ENCODE results near the gene ARNT2. TPM values are rescaled to one million over a fixed set of nuclear protein-coding genes. Genes with fewer than 3 reads are reported as not detected.
A peak's percentile ranks its signal among the peaks of the same experiment; 100 is the strongest.

The ARNT2 gene
- total and polyA plus RNA-seq, 4 donors: 2.0 to 12.2 (median 5.5) TPM

- DNase-seq (peak; percentile 84 to 94 (median 91)), ATAC-seq (ENCODE audit: insufficient read depth, low FRiP score) (no peak)
- WGBS, 2 donors: 64 to 76% methylated on average over 4 of the region's 4 CpGs
- Histone ChIP-seq H3K27me3 (ENCODE audit: control insufficient read depth in 3 of 3, insufficient read depth in 3 of 3, low read length in 2 of 3) (no peaks in the 10 kb centered on the region), H3K4me1 (ENCODE audit: control insufficient read depth in 5 of 5, insufficient read depth in 5 of 5, low read length in 5 of 5) (peaks cover 0 to 61% (median 20%) of the 10 kb centered on the region in 5 donors), H3K9me3 (ENCODE audit: control insufficient read depth in 4 of 4, insufficient read depth in 3 of 4, low read length in 3 of 4) (no peaks in the 10 kb centered on the region), H3K9ac (ENCODE audit: insufficient read depth in 1 of 2, low read length in 2 of 2) (no peak overlapping the region), H3K4me3 (no peak overlapping the region), H3K27ac (ENCODE audit: low read depth in 1 of 2, low read length in 1 of 2) (no peak overlapping the region), H3K36me3 (ENCODE audit: control insufficient read depth in 4 of 4, insufficient read depth in 4 of 4, low read length in 4 of 4) (no peaks in the 10 kb centered on the region)
- no peak for TF ChIP-seq CTCF (IDR thresholded peaks at IDR 0.05; ENCODE audit: control extremely low read depth, extremely low read depth)
Observed at GRCh38 chr15:80609091-80609490, 204.9 kb downstream of the ARNT2 start.

DNA sequence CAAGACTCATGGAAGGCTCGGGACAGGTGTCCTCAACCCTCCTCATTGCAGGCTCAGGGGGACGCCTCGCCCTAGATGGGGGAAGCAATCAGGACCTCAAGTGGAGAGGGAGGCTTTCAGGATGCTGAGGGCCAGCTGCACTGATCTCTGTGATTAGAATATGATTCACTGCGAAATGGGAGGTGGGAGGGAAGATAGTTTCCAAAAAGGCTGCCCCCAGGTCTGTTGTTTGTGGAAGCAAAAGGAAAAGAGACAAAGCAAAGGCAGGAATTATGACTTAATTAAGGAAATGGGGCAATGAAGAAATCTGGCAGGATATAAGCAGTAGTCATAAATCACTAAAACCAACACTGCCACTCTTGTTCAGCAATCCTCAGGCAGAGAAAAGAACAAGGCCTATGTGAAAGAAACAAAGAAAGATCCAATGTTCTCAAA, 205.3 kb downstream of the ARNT2 start:
- H3K9ac ChIP-seq (ENCODE audit: insufficient read depth in 1 of 2, low read length in 2 of 2): no peak overlapping the region
- H3K27ac ChIP-seq (ENCODE audit: low read depth in 1 of 2, low read length in 1 of 2): no peak overlapping the region
- peaks cover 0 to 56% (median 16%) of the 10 kb centered on the region in 5 donors for H3K4me1 ChIP-seq (ENCODE audit: control insufficient read depth in 5 of 5, insufficient read depth in 5 of 5, low read length in 5 of 5)
- DNase-seq: peak in 2 of 3 donors; percentile 70 to 72
- H3K27me3 ChIP-seq (ENCODE audit: control insufficient read depth in 3 of 3, insufficient read depth in 3 of 3, low read length in 2 of 3): no peaks in the 10 kb centered on the region
- no peak for TF ChIP-seq CTCF (IDR thresholded peaks at IDR 0.05; ENCODE audit: control extremely low read depth, extremely low read depth)
- H3K9me3 ChIP-seq (ENCODE audit: control insufficient read depth in 4 of 4, insufficient read depth in 3 of 4, low read length in 3 of 4): no peaks in the 10 kb centered on the region
- WGBS, 2 donors: 26 to 33% methylated on average over 4 of the region's 4 CpGs
- peak; percentile 41 for ATAC-seq (ENCODE audit: insufficient read depth, low FRiP score)
- no peaks in the 10 kb centered on the region for H3K36me3 ChIP-seq (ENCODE audit: control insufficient read depth in 4 of 4, insufficient read depth in 4 of 4, low read length in 4 of 4)
- no peak overlapping the region for H3K4me3 ChIP-seq

DNA sequence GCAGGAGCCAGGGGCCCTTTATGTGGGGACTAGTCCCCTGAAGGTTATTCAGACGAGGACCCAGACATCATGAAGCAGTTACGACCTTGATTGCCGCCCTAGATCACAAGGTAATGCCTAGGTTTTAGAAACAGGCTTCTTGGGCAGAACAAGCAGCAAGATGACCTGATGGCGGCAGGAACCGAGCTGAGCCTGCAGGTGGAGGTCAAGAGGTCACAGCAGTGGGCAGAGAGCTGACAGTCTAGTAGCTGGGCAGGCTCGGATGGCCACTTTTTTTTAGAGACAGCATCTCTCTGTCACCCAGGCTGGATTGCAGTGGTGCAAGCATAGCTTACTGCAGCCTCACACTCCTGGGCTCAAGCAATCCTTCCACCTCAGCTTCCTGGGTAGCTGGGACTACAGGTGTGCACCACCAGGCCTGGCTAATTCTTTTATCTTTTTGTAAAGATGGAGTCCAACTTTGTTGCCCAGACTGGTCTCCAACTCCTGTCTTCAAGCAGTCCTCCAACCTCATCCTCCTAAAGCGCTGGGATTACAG, 207.4 kb downstream of the ARNT2 start:
- ATAC-seq (ENCODE audit: insufficient read depth, low FRiP score): no peak
- Histone ChIP-seq H3K4me1 (ENCODE audit: control insufficient read depth in 5 of 5, insufficient read depth in 5 of 5, low read length in 5 of 5) (peaks cover 0 to 55% (median 25%) of the 10 kb centered on the region in 5 donors), H3K27me3 (ENCODE audit: control insufficient read depth in 3 of 3, insufficient read depth in 3 of 3, low read length in 2 of 3) (no peaks in the 10 kb centered on the region), H3K9ac (ENCODE audit: insufficient read depth in 1 of 2, low read length in 2 of 2) (no peak overlapping the region), H3K9me3 (ENCODE audit: control insufficient read depth in 4 of 4, insufficient read depth in 3 of 4, low read length in 3 of 4) (no peaks in the 10 kb centered on the region), H3K36me3 (ENCODE audit: control insufficient read depth in 4 of 4, insufficient read depth in 4 of 4, low read length in 4 of 4) (no peaks in the 10 kb centered on the region), H3K27ac (ENCODE audit: low read depth in 1 of 2, low read length in 1 of 2) (no peak overlapping the region), H3K4me3 (no peak overlapping the region)
- 87 to 92% methylated on average over 7 of the region's 7 CpGs for WGBS, 2 donors
- TF ChIP-seq CTCF (IDR thresholded peaks at IDR 0.05; ENCODE audit: control extremely low read depth, extremely low read depth): no peak
- no peak for DNase-seq
